HG03354 (cell line): ENCODE measurements around the gene SND1.

ENCODE experiments used
- ATAC-seq: cut with Tn5 transposase; IDR thresholded peaks from one replicate; pipeline ENCODE4 v1.9.1; 2021; ENCODE audit warnings: mild to moderate bottlenecking; ENCODE audit not compliant: unreplicated experiment, poor library complexity, severe bottlenecking

SND1 gene

DNA sequence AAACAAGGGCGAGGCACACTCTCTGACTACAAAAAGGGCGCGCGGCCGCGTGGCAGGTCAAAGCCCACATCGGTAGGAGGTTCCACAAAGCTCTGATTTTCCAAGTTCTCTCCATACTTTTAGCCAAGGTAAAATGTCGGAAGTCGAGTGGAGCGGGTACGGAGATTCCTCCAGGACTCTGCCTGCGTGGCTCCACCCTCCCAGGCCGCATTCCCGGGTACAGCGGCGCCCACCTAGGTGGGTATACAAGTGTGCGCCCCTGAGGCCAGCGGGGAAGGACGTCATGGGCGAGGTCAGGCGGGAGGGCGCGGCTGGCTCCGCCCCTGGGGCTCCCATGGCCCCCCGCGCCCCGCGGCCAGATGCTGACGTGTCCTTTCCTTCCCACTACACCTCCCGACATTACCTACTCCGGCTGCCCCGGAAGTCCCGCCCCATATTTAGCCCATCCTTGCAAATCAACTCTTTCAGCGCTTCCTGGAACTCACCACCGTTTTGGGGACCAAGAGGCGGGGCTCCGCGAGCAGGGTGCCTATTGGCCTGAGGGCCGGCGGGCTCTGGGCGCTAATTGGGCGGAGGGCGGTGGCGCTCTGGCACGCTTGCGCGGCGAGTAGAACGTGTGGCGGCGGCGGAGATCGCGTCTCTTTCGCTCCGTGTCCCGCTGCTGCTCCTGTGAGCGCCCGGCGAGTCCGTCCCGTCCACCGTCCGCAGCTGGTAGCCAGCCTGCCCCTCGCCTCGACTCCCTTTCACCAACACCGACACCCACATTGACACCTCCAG lies at the start of gene SND1:
TSS of gene SND1 (plus strand) at position 639 of the 777 bp plus-strand sequence. CDS start 180 bp downstream, outside the sequence.
- ATAC-seq, result peak; percentile 94

GRCh38 chr7:127608446-127608845 lies 43.5 kb upstream of the SND1 start:
- no peak for ATAC-seq

DNA sequence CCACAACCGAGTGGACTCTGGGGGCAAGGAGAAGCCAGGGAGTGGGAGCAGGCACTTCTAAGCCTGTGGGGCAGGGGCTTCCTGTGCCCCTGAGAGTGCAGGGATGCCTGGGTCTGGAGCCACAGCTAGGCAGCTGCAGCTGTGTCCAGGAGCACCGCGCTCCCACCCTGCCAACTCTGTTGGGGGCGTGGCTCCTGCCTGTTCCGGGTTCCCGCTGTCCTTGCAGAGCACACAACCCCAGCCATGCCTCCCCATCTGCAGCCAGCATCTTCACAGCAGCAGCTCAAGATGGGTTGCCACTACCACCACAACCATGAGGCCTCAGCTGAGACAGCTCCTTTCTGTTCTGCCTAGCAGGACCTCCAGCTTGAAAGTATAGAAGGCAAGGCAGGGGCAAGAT lies 42.7 kb upstream of the SND1 start:
- ATAC-seq, result no peak

- no peak for ATAC-seq
Measured at GRCh38 chr7:127612263-127612662, 39.7 kb upstream of the SND1 start.

- ATAC-seq, result no peak
Measured at GRCh38 chr7:127616724-127617123, 35.3 kb upstream of the SND1 start.

DNA sequence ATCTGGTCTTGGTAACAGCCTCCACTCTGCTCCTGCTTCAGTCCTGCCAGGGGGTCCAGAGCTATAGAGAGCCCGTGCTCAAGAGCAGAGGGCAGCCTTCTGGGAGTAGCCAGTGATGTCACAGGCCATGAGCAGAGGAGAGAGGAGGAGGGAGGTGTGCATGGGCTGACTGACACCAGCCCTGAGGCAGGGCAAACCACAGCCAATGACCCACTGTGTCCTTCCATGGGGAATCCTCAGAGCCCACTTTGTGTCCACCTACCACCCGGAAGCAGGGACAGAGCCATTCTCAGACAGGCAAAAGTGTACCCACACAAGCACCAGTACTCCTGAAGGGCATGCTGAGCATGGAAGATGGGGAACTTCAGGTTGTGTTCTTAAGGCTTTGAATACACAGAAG lies 34.0 kb upstream of the SND1 start, which contains the start of gene PAX4:
TSS of gene PAX4 (minus strand) at position 101 of the 400 bp plus-strand sequence. CDS start 2,214 bp downstream, outside the sequence.
- ATAC-seq, result no peak

- no peak for ATAC-seq
Measured at GRCh38 chr7:127618775-127619174, 33.2 kb upstream of the SND1 start.

GRCh38 chr7:127619681-127620405 lies 32.2 kb upstream of the SND1 start:
- ATAC-seq, result no peak

DNA sequence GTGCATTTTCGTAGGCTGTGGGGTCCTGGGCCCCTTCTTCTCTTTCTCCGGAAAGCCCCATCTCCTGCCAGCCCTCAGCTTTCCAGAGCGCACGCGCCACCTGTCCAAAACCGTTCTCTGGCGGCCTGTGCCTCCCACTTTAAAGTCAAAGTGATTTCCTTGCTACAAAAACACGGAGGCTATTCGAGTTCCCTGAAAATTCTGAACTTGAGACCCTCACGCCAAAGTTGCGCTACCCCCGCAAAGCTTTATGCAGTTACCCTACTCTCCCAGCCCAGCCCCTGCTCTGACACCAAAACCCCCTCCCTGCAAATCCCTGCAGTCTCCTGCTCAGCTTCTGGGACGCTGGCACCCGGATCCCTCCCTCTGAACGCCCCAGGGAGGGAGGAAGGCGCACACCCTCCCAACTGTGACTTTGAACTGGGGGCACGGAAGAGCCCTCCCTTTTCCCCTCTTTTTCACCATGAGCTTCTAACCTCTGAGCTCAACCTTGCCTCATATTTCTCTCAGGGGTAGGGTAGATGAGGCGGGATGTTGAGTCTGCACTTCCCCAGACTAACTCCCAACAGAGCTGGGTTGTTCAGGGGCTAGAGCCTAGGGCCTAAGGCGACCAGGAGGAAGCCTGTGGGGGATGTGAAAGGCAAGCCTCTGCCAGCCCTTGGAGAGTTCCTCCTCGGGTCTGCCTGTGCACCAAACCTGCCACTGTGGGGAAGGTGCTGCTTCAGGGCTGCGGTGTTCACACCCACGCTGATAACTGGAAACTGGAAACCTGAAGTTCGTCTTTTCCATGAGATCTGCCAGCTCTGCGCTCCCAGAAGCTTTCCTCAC lies 31.4 kb upstream of the SND1 start:
- ATAC-seq, result no peak

DNA sequence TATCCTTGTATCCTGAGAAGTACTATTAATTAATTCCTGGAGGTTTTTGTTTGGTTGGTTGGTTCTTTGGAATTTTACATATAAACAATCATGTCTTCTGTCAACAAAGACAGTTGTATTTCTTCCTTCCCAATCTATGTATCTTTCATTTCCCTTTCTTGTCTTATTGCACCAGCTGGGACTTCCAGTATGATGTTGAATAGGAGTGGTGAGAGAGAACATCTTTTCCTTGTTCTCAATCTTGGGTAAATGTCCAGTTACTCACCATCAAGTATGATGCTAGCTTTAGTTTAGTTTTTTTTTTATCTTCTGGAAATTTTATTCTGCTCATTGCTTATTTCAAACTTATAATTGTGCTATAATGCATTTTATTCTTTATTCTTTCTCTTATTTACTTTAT lies 26.7 kb upstream of the SND1 start:
- ATAC-seq, result no peak

DNA sequence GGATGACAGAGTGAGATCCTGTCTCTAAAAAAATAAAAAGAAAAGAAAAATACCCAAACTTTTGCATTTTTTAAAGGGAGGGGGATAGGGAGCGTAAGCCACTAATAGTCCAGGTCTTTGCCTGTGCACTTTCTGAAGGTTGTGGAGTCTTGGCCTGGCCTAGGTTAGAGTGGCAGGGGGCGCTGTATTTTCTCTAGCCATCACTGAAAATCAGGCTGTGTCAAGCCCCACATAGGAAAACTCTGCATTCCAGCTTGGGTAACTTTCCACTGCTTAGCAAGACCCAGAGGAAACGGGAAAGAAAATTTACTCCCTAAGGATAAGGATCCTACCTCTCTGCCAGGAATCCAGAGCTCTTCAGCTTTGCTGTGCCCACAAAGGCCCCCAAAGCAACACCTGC lies 23.5 kb upstream of the SND1 start:
- ATAC-seq, result no peak

DNA sequence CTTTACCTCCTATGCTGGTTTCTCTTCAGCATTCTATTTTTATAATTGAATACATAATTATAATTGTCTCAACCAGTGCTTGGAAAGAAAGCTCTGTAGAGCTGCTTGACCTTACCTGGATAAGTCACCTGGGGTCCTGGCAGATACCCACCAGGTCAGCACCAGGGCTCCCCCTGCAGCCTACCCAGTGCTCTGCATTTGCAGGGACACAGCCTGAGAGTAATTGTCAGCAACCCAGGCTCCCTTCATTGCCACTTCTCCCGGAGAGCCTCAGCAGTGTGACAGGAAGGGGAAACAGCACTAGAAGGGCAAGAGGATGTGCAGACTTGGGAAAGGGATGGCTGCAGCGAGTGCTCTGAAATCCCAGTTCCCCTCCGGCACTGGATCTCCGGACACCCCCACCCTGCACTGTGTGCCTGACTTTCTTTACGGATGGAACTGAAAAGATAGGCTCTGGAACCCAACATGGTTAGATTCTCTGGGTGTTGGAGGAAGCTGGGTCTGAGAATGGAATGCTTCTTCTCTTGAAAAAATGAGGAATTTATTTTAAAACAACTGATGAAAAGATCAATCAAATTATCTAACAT lies 22.6 kb upstream of the SND1 start:
- ATAC-seq, result peak; percentile 78

- no peak for ATAC-seq
Measured at GRCh38 chr7:127632276-127632910, 19.6 kb upstream of the SND1 start.

- no peak for ATAC-seq
Measured at GRCh38 chr7:127635659-127636285, 16.2 kb upstream of the SND1 start.

GRCh38 chr7:127638197-127638596 lies 13.8 kb upstream of the SND1 start:
- no peak for ATAC-seq

GRCh38 chr7:127644484-127644883 lies 7.5 kb upstream of the SND1 start:
- ATAC-seq, result no peak

DNA sequence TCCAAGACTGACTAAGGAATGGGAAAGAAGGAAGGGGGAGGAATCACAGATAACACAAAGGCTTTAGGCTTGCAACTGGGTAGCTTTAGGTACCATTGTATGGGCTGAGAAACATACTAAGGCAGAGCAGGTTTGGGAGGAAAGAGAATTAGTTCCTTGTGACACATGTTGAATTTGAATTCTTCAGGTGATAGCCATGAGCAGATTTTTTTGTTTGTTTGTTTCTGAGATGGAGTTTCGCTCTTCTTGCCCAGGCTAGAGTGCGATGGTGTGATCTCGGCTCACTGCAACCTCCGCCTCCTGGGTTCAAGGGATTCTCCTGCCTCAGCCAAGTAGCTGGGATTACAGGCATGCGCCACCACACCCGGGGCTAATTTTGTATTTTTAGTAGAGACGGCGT lies 4.4 kb upstream of the SND1 start:
- no peak for ATAC-seq

DNA sequence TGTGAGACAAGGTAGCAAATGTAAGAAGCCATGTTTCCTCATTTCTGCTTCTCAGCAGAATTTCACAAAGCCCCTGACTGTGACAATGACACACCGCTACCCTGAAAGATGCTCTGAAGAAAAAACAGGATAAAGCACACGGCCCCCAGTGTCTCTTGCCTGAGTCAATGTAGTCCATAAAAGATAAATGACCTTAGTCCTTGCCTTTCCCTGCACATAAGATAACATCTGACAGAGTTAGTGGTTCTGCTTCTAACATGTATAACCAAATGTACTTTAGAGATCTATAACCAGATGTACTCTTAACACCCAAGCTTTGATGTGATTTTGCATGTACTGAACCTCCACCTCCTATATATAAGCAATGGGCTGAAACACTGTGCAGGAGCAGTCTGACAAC lies 3.0 kb upstream of the SND1 start:
- ATAC-seq, result no peak
